ENCODE results near the gene WNT11. TPM values are rescaled to one million over a fixed set of nuclear protein-coding genes. Genes with fewer than 3 reads are reported as not detected.

WNT11 gene
- total RNA-seq, 1 donor from 2014 or later, result 22.8 TPM

GRCh38 chr11:76184551-76184993 lies 21.7 kb downstream of the WNT11 start:
- no peak for TF ChIP-seq CTCF (IDR thresholded peaks at IDR 0.05; ENCODE audit: unreplicated experiment)
- H3K27ac Mint-ChIP-seq, result peak overlapping the region; percentile 67

DNA sequence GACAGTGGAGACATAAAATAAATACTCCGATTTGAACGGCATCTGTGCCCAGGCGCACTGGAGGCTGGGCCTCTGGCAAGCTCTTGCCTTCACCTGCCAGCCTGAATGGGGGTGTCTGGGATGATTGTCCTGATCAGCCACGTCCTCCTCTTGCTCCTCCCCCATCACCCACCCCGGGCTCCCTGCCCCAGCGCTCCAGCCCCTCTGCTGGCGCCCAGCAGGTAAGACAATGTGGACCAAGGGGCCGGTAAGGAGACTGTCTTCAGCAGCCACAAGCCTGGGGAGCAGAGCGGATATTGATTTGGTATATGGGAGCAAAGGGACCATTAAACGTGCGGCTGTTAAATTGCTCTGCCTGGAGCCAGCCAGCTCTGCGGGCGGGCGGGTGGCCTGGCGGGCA lies 24.9 kb downstream of the WNT11 start:
- no peaks in the 10 kb centered on the region for H3K36me3 Mint-ChIP-seq
- DNase-seq (ENCODE audit: low spot score in 2 of 2, unreplicated experiment in 2 of 2), result no peak
- H3K27ac Mint-ChIP-seq, result no peak overlapping the region
- no peaks in the 10 kb centered on the region for H3K9me3 Mint-ChIP-seq
- H3K27me3 Mint-ChIP-seq (ENCODE audit: low read depth), result no peaks in the 10 kb centered on the region
- TF ChIP-seq CTCF (IDR thresholded peaks at IDR 0.05; ENCODE audit: unreplicated experiment), result no peak
- peaks cover 29% of the 10 kb centered on the region for H3K4me1 Mint-ChIP-seq
- no peak overlapping the region for H3K4me3 Mint-ChIP-seq

More at GRCh38 chr11:76184551-76184993, 21.7 kb downstream of the WNT11 start:
- Mint-ChIP-seq H3K4me1 (peaks cover 33% of the 10 kb centered on the region), H3K4me3 (no peak overlapping the region), H3K36me3 (no peaks in the 10 kb centered on the region), H3K9me3 (no peaks in the 10 kb centered on the region), H3K27me3 (ENCODE audit: low read depth) (no peaks in the 10 kb centered on the region)
- no peak for DNase-seq (ENCODE audit: low spot score in 2 of 2, unreplicated experiment in 2 of 2)

- Mint-ChIP-seq H3K36me3 (no peaks in the 10 kb centered on the region), H3K9me3 (no peaks in the 10 kb centered on the region), H3K27ac (no peak overlapping the region), H3K27me3 (ENCODE audit: low read depth) (no peaks in the 10 kb centered on the region), H3K4me3 (no peak overlapping the region), H3K4me1 (peaks cover 12% of the 10 kb centered on the region)
- TF ChIP-seq CTCF (IDR thresholded peaks at IDR 0.05; ENCODE audit: unreplicated experiment), result no peak
- DNase-seq (ENCODE audit: low spot score in 2 of 2, unreplicated experiment in 2 of 2), result no peak
These were observed 27.2 kb downstream of the WNT11 start for GRCh38 chr11:76179147-76179546.

DNA sequence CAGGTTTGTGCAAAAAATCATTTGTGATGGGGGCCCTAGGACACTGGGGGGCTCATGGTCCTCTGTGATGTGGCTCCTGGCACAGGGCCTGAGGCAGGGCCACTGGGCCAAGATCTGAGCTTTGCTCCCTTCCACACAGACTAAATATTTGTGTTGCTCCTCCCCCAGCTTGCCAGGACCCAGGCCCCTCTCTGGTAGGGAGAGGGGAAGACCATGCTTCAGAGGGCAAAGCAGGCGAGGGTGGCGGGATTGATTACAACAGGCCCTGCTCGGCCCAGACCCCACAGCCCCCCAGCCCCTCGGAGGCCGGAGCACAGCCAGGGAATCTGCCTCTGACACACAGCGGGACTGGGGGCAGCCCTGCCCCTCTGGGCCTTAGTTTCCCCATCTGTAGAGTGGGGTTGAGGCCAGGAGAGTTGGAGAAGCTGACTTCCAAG lies 29.0 kb downstream of the WNT11 start:
- no peak for TF ChIP-seq CTCF (IDR thresholded peaks at IDR 0.05; ENCODE audit: unreplicated experiment)
- no peak for DNase-seq (ENCODE audit: low spot score in 2 of 2, unreplicated experiment in 2 of 2)
- Mint-ChIP-seq H3K4me3 (no peak overlapping the region), H3K27me3 (ENCODE audit: low read depth) (no peaks in the 10 kb centered on the region), H3K9me3 (no peaks in the 10 kb centered on the region), H3K27ac (no peak overlapping the region), H3K4me1 (peaks cover 6% of the 10 kb centered on the region), H3K36me3 (no peaks in the 10 kb centered on the region)

GRCh38 chr11:76176463-76176862 lies 29.8 kb downstream of the WNT11 start:
- no peak for DNase-seq (ENCODE audit: low spot score in 2 of 2, unreplicated experiment in 2 of 2)
- Mint-ChIP-seq H3K4me3 (no peak overlapping the region), H3K9me3 (no peaks in the 10 kb centered on the region), H3K27ac (no peak overlapping the region), H3K4me1 (peaks cover 6% of the 10 kb centered on the region), H3K27me3 (ENCODE audit: low read depth) (no peaks in the 10 kb centered on the region), H3K36me3 (no peaks in the 10 kb centered on the region)
- no peak for TF ChIP-seq CTCF (IDR thresholded peaks at IDR 0.05; ENCODE audit: unreplicated experiment)

GRCh38 chr11:76175783-76176182 lies 30.5 kb downstream of the WNT11 start:
- H3K9me3 Mint-ChIP-seq, result no peaks in the 10 kb centered on the region
- H3K27ac Mint-ChIP-seq, result no peak overlapping the region

More at GRCh38 chr11:76175783-76176182, 30.5 kb downstream of the WNT11 start:
- Mint-ChIP-seq H3K27me3 (ENCODE audit: low read depth) (no peaks in the 10 kb centered on the region), H3K4me1 (peaks cover 6% of the 10 kb centered on the region), H3K36me3 (no peaks in the 10 kb centered on the region), H3K4me3 (no peak overlapping the region)
- TF ChIP-seq CTCF (IDR thresholded peaks at IDR 0.05; ENCODE audit: unreplicated experiment), result no peak
- DNase-seq (ENCODE audit: low spot score in 2 of 2, unreplicated experiment in 2 of 2), result no peak

Measured in mesothelial cell of epicardium (in vitro differentiated cells).